GM21526 (cell line): ENCODE data around the gene SMIM5.

Source experiments
- ATAC-seq: cut with Tn5 transposase; IDR thresholded peaks from one replicate; pipeline ENCODE4 v1.9.1; 2021; ENCODE audit warnings: moderate library complexity; ENCODE audit not compliant: unreplicated experiment, low FRiP score

Gene SMIM5

GRCh38 chr17:75602644-75603043 is 30.6 kb upstream of the SMIM5 start:
- no peak for ATAC-seq

DNA sequence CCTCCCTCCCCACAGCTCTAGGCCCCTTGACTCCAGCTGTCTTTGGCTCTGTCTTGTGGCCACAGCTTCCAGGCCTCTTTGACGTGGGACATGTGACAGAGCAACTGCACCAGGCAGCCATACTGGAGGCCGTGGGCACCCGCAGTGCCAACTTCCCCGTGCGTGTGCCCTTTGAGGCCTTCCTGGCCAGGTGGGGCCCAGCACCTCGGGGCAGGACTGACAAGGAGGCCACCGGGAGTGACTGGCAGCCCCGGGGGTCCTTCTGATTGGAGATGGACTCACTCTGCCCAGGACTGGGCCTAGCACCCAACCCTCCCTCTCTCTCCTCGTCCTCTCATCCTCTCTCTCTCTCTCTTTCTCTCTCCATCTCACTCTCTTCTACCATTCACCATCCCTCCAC is 30.1 kb upstream of the SMIM5 start:
- no peak for ATAC-seq

DNA sequence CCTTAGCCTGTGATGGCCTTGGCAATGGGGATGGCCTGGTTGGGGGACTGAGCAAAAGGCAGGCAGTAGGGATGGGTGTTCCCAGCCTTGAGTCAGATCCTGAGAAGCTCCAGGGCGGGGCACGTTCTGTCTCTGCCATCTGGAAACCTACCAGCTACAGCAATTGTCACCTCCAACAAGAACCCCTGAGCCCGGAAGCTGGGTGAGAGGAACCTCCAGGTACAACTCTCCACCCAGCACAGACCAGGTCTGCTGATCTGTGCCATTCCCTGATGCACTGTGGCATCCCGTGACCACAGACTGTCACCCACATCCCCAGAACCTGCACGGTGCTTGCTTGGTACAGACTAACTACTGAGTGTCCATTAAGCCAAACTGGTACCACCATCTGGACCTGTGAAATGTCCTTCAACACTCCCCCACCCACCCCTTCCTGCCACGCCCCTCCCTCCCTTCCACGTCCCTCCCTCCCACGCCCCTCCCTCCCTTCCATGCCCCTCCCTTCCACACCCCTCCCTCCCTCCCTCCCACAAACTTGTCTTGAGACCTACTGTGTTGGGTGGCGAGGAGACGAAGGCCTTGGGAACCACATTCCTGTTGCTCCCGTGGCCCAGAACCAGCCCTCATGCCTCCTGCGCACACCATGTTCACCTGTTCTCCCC is 29.1 kb upstream of the SMIM5 start:
- ATAC-seq: no peak

DNA sequence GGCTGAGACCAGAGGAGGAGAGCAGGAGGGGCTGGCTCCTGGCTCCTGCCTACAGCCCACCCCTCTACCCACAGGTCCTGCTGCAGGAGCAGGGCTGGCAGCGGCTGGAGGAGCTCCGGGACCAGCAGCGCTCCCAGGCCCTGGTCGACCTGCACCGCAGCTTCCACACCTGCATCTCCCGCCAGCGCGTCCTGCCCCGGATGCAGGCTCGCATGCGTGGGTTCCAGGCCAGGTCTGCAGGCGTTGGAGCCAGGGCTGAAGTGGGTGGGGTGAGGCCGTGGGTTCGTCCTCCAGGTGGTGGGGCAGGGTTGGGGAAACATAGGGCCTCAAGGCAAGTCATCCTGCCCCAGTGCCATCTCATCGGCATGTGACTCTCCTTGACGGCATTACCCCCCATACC is 27.4 kb upstream of the SMIM5 start:
- no peak for ATAC-seq

GRCh38 chr17:75607086-75607485 is 26.1 kb upstream of the SMIM5 start:
- ATAC-seq: no peak

DNA sequence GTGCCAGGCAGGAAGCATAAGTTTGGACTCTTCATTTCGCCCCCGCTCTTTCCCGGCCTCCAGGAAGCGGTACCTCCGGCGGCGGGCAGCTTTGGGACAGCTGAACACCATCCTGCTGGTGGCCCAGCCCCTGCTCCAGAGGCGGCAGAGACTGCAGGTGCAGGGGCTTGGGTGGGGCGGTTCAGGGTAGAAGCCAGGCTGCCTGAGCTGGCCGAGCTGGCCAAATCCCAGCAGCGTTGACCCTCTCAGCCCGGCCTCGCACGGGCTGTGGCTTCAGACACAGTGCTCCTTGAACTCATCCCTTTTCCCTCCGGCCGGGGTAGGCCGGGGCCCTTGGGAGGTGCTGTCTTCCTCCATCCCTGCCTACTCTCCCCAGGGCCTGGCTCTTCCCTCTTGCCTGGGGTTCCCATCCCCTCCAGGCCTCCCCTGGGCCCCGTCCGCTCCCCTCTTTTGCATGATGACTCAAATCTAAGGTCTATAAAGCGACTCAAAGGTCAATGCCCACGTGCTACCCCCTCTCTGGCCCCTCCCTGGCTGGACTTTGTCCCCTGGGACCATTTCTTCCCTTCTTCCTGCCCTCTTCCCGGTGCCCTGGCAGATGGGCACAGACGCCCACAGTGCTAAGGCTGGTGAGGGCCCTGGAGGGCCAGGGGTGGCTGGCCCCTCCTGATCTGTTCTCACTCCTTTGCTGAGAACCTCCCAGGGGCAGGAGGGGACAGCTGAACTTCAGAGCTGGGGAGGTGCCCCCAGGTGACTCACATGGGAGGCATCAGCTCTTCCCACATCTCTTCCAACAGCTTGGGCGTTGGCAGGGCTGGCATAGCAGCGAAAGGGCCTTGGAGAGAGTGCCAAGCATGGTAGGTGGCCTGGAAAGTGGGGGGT is 22.9 kb upstream of the SMIM5 start:
- ATAC-seq: no peak

DNA sequence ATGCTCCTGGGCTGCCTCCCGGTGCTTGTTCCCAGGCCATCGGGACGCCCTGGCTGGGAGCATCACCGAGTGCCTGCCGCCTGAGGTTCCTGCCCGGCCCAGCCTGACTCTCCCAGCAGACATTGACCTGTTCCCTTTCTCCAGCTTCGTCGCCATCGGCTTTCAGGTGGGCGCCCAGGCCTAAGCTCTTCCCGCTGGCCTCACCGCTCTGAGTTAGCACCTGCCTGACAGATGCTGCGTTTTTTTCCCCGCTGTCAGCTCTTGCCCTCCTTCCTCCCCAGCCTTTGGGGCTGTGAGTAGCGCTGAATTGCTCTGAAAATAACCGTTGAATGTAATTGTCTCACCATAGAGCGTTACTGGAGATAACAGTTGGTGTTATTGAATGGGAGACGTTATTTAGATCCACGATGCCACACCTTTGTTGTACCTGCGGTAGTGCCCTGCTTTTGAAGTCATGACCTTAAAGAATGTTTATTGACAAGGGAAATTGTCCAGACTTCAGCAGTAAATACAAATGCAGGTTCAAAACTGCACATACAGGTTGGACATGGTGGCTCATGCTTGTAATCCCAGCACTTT is 21.3 kb upstream of the SMIM5 start:
- ATAC-seq: no peak

DNA sequence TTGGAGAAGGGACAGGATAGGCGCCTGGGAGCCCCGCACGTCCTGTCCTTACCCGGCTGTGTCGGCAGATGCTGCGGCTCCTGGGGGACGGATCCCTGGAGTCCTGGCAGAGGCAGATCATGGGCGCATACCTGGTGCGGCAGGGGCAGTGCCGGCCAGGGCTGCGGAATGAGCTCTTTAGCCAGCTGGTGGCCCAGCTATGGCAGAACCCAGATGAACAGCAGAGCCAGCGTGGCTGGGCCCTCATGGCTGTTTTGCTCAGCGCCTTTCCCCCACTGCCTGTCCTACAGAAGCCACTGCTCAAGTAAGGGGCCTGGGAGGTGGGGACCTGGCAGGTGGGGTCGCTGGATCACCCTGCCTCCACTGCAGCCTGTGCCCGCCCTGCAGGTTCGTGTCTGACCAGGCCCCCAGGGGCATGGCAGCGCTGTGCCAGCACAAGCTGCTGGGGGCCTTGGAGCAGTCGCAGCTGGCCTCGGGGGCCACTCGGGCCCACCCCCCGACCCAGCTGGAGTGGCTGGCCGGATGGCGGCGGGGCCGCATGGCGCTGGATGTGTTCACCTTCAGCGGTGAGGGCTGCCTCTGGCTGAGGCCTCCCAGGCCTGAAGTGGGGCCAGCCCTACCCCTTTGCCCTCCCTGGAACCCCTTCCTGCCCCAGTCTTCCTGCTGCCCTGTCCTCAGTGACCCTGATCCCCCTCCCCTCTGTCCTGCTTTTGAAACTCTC is 20.2 kb upstream of the SMIM5 start:
- no peak for ATAC-seq

GRCh38 chr17:75614006-75614405 is 19.2 kb upstream of the SMIM5 start:
- no peak for ATAC-seq

DNA sequence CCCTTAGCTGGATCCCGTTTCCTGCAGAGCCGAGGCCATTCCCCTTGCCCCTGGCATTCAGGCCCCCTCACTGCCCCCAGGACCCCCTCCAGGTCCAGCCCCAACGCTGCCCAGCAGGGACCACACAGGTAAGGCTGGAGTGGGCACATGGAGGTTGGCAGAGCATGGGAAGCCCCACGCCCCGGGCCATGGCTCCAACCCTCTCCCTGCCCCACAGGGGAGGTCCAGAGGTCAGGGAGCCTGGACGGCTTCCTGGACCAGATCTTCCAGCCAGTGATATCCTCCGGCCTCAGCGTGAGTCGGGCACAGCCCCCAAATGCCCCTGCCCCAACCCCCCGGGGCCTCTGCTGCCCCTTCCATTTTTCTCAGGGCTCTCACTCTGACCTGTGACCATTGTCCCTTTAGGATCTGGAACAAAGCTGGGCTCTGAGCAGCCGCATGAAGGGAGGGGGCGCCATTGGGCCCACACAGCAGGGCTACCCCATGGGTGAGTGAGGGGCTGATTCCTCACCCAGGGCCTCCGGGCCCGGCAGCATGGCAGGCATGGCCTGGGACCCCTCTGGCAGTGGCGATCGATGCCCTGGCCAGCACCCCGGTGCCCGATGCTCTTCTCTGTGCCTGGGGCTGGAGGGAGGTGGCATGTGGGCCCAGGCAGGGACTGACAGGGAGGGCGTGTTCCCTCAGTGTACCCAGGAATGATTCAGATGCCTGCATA is 18.5 kb upstream of the SMIM5 start:
- no peak for ATAC-seq

GRCh38 chr17:75615301-75615700 is 17.9 kb upstream of the SMIM5 start:
- no peak for ATAC-seq

DNA sequence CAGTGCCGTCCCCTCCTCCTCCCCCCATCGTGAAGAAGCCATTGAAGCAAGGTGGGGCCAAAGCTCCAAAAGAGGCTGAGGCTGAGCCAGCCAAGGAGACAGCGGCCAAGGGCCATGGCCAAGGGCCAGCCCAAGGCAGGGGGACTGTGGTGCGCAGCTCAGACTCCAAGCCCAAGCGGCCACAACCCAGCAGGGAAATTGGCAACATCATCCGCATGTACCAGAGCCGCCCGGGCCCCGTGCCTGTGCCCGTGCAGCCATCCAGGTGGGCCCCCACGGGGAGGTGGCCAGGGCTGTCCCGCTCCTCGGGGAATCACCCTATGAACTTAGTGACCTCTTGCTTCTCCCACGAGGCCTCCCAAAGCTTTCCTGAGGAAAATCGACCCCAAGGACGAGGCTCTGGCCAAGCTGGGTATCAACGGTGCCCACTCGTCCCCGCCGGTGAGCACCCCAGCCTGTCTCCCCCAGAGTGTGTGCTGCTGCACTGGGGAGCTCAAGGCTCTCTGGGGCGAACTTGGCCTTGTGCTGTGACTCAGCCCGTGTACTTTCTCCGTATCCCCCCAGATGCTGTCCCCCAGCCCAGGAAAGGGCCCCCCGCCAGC is 16.6 kb upstream of the SMIM5 start:
- ATAC-seq: no peak

DNA sequence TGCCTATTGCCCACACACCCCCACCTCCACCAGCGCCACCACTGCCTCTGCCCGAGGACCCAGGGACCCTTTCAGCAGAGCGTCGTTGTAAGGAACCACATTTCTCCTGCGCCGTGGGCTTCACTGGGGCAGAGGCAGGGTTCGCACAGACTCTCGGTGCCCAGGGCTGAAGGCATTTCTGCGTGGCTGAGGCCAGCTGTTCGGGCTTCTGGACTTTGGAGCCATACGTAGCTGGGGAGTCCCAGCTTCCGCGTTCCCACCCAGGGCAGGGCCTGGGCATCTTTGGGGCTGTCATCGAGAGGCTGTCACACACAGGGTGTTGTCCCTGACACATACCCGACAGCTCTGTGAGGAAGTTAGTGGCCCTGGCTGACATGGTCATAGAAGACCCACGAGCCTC is 16.0 kb upstream of the SMIM5 start:
- ATAC-seq: no peak

- no peak for ATAC-seq
Observed at GRCh38 chr17:75617675-75618074, 15.6 kb upstream of the SMIM5 start.

GRCh38 chr17:75619506-75620431 is 13.5 kb upstream of the SMIM5 start:
- no peak for ATAC-seq

GRCh38 chr17:75621489-75621888 is 11.7 kb upstream of the SMIM5 start:
- ATAC-seq: no peak

DNA sequence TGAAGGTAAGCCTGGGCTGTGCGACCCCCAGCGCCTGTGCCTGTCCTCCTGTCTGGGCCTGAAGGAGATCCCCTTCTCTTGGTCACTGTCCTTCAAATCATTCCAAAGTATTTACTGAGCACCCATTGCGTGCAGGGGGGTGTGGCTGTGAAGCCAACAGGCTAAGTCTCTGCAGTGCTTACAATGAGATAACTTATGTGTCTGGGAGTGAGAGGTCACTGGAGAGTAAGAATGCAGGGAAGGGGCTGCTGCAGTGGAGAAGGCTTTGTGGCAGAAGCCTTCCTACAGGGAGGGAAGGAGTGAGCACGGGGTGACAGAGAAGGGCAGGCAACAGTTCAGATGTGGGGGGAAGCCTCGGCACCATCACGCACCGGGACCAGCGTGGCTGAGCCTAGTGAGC is 11.2 kb upstream of the SMIM5 start:
- ATAC-seq: no peak

GRCh38 chr17:75622771-75623273 is 10.4 kb upstream of the SMIM5 start:
- no peak for ATAC-seq

GRCh38 chr17:75623386-75623785 is 9.8 kb upstream of the SMIM5 start:
- no peak for ATAC-seq
